GM21528 (cell line): ENCODE results near the gene PCDHA3.
"Not testable (repeated sequence)": the region's sequence is repeated elsewhere in the genome, so short reads cannot be mapped to it uniquely, and the experiment has no call there.

Experiments
- ATAC-seq: cut with Tn5 transposase; IDR thresholded peaks from one replicate; pipeline ENCODE4 v1.9.1; 2021; ENCODE audit warnings: mild to moderate bottlenecking, moderate library complexity; ENCODE audit not compliant: unreplicated experiment, low FRiP score

PCDHA3 gene

DNA sequence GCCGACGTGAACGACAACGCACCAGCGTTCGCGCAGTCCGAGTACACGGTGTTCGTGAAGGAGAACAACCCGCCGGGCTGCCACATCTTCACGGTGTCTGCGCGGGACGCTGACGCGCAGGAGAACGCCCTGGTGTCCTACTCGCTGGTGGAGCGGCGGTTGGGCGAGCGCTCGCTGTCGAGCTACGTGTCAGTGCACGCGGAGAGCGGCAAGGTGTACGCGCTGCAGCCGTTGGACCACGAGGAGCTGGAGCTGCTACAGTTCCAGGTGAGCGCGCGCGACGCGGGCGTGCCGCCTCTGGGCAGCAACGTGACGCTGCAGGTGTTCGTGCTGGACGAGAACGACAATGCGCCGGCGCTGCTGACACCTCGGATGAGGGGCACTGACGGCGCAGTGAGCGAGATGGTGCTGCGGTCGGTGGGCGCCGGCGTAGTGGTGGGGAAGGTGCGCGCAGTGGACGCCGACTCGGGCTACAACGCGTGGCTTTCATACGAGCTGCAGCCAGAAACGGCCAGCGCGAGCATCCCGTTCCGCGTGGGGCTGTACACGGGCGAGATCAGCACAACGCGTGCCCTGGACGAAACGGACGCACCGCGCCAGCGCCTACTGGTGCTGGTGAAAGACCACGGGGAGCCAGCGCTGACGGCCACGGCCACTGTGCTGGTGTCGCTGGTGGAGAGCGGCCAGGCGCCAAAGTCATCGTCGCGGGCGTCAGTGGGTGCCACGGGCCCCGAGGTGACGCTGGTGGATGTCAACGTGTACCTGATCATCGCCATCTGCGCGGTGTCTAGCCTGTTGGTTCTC lies 49.2 kb downstream of the PCDHA3 start:
- ATAC-seq, result not testable (repeated sequence)
